ENCODE results near the gene WWOX.

- TF ChIP-seq EZH2 (IDR thresholded peaks at IDR 0.05; ENCODE audit: borderline replicate concordance) (no peak), CTCF (IDR thresholded peaks at IDR 0.05; ENCODE audit: poor library complexity) (no peak)
These were observed 211.6 kb downstream of the WWOX start for GRCh38 chr16:78310990-78311561.

Measured in hepatocyte (in vitro differentiated cells).